ENCODE measurements around the gene VPS33B. TPM values are rescaled to one million over a fixed set of nuclear protein-coding genes. Genes with fewer than 3 reads are reported as not detected.
"Not testable (repeated sequence)": the region's sequence is repeated elsewhere in the genome, so short reads cannot be mapped to it uniquely, and the experiment has no call there.

Gene VPS33B
- total RNA-seq, 4 donors from 2014 or later = 7.4 to 13.9 (median 12.4) TPM

- no peak for DNase-seq
- Histone ChIP-seq H3K9me3 (no peaks in the 10 kb centered on the region), H3K36me3 (no peaks in the 10 kb centered on the region), H3K4me1 (no peaks in the 10 kb centered on the region), H3K4me3 (replicated peaks in 1 of 3) (no peak overlapping the region), H3K27ac (no peak overlapping the region), H3K27me3 (no peaks in the 10 kb centered on the region)
- intact Hi-C loops (cut with DNase I) = loop anchor here (5.0 kb wide), 1 partner anchor 98 kb away; no protein-coding TSS in a partner anchor
- 46 to 57% methylated on average over 2 of the region's 2 CpGs for WGBS, 2 donors
- TF ChIP-seq, protein P1, sequence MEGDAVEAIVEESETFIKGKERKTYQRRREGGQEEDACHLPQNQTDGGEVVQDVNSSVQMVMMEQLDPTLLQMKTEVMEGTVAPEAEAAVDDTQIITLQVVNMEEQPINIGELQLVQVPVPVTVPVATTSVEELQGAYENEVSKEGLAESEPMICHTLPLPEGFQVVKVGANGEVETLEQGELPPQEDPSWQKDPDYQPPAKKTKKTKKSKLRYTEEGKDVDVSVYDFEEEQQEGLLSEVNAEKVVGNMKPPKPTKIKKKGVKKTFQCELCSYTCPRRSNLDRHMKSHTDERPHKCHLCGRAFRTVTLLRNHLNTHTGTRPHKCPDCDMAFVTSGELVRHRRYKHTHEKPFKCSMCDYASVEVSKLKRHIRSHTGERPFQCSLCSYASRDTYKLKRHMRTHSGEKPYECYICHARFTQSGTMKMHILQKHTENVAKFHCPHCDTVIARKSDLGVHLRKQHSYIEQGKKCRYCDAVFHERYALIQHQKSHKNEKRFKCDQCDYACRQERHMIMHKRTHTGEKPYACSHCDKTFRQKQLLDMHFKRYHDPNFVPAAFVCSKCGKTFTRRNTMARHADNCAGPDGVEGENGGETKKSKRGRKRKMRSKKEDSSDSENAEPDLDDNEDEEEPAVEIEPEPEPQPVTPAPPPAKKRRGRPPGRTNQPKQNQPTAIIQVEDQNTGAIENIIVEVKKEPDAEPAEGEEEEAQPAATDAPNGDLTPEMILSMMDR (IDR thresholded peaks at IDR 0.05) = no peak
- no peak for TF ChIP-seq POLR2A (IDR thresholded peaks at IDR 0.05)
These were observed 32.4 kb upstream of the VPS33B start for GRCh38 chr15:91054816-91055215.

- Histone ChIP-seq H3K27me3 (no peaks in the 10 kb centered on the region), H3K4me1 (no peaks in the 10 kb centered on the region), H3K9me3 (no peaks in the 10 kb centered on the region), H3K27ac (no peak overlapping the region), H3K4me3 (replicated peaks in 1 of 3) (no peak overlapping the region), H3K36me3 (no peaks in the 10 kb centered on the region)
- no peak for DNase-seq
- TF ChIP-seq, protein P1 (IDR thresholded peaks at IDR 0.05) = no peak
- 72 to 80% methylated on average over 8 of the region's 8 CpGs for WGBS, 2 donors
- intact Hi-C loops (cut with DNase I) = loop anchor here (5.0 kb wide), 1 partner anchor 94 kb away; no protein-coding TSS in a partner anchor
These were observed 28.9 kb upstream of the VPS33B start for GRCh38 chr15:91051248-91051647.

GRCh38 chr15:91050128-91050455, 27.7 kb upstream of the VPS33B start:
- intact Hi-C loops (cut with DNase I) = loop anchor here (5.0 kb wide), 1 partner anchor 93 kb away; no protein-coding TSS in a partner anchor
- Histone ChIP-seq H3K27me3 (no peaks in the 10 kb centered on the region), H3K4me3 (replicated peaks in 1 of 3) (no peak overlapping the region), H3K36me3 (no peaks in the 10 kb centered on the region), H3K9me3 (no peaks in the 10 kb centered on the region), H3K4me1 (no peaks in the 10 kb centered on the region), H3K27ac (no peak overlapping the region)
- no peak for TF ChIP-seq POLR2A (IDR thresholded peaks at IDR 0.05)
- 58 to 68% methylated on average over 4 of the region's 4 CpGs for WGBS, 2 donors
- DNase-seq = no peak

- Histone ChIP-seq H3K27me3 (no peaks in the 10 kb centered on the region), H3K9me3 (no peaks in the 10 kb centered on the region), H3K27ac (no peak overlapping the region), H3K36me3 (no peaks in the 10 kb centered on the region), H3K4me3 (replicated peaks in 1 of 3) (no peak overlapping the region), H3K4me1 (no peaks in the 10 kb centered on the region)
- intact Hi-C loops (cut with DNase I) = loop anchor here (5.0 kb wide), 1 partner anchor 92 kb away; no protein-coding TSS in a partner anchor
- TF ChIP-seq POLR2A (IDR thresholded peaks at IDR 0.05) = no peak
- TF ChIP-seq, protein P1 (IDR thresholded peaks at IDR 0.05) = peak in 5 of 6 experiments; percentile 21 to 60 (median 53)
- DNase-seq = peak; percentile 56 to 63
- 20 to 26% methylated on average over 12 of the region's 12 CpGs for whole genome bisulfite sequencing, 2 donors
These were observed 27.2 kb upstream of the VPS33B start for GRCh38 chr15:91049378-91050127.

GRCh38 chr15:91047545-91048199, 25.3 kb upstream of the VPS33B start:
- intact Hi-C loops (cut with DNase I) = no loop called here
- WGBS, 2 donors = 29 to 39% methylated on average over 3 to 4 of the region's 4 CpGs
- Histone ChIP-seq H3K36me3 (no peaks in the 10 kb centered on the region), H3K9me3 (no peaks in the 10 kb centered on the region), H3K4me3 (replicated peaks in 1 of 3) (no peak overlapping the region), H3K27ac (no peak overlapping the region), H3K27me3 (no peaks in the 10 kb centered on the region), H3K4me1 (no peaks in the 10 kb centered on the region)
- TF ChIP-seq, protein P1 (IDR thresholded peaks at IDR 0.05) = no peak
- no peak for TF ChIP-seq POLR2A (IDR thresholded peaks at IDR 0.05)
- DNase-seq = no peak

DNA sequence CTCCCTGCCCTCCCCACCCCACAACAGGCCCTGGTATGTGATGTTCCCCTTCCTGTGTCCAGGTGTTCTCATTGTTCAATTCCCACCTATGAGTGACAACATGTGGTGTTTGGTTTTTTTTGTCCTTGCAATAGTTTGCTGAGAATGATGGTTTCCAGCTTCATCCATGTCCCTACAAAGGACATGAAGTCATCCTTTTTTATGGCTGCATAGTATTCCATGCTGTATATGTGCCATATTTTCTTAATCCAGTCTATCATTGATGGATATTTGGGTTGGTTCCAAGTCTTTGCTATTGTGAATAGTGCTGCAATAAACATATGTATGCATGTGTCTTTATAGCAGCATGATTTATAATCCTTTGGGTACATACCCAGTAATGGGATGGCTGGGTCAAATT, 23.7 kb upstream of the VPS33B start:
- intact Hi-C loops (cut with DNase I); H3K9me3 ChIP-seq; H3K36me3 ChIP-seq; DNase-seq; H3K4me1 ChIP-seq; H3K27ac ChIP-seq; H3K4me3 ChIP-seq (replicated peaks in 1 of 3); H3K27me3 ChIP-seq: not testable (repeated sequence)

All from thyroid gland (tissue), 4 donors.